SK-N-SH treated with all-trans-retinoic acid at 6 μM for 48 hours (cell line): ENCODE measurements around the gene BPIFA2.

Experiments
- ATAC-seq: fragments of 200-7000 bp; cut with Tn5 transposase; 3 replicates; pipeline ENCODE4 v1.9.1; 2020; ENCODE audit warnings: mild to moderate bottlenecking, moderate library complexity
- ARNTL ChIP-seq: fragments of 450-650 bp; formaldehyde crosslinking; IDR thresholded peaks from 2 replicates; pipeline ENCODE4 v1.5.0; 2020; ENCODE audit warnings: low read depth, mild to moderate bottlenecking, moderate library complexity, borderline replicate concordance
- BACH2 ChIP-seq: fragments of 250-450 bp; sonication (Bioruptor Pico); IDR thresholded peaks from 2 replicates; pipeline ENCODE4 v1.9.0; 2021; ENCODE audit warnings: mild to moderate bottlenecking, borderline replicate concordance
- CSDC2 ChIP-seq: fragments of 250-450 bp; sonication (Bioruptor Pico); IDR thresholded peaks from 2 replicates; pipeline ENCODE4 v1.5.0; 2020; ENCODE audit warnings: mild to moderate bottlenecking, moderate library complexity
- ESRRG ChIP-seq: fragments of 250-450 bp; sonication (Bioruptor Pico); IDR thresholded peaks from 2 replicates; pipeline ENCODE4 v1.6.1; 2021; ENCODE audit warnings: mild to moderate bottlenecking
- GLIS3 ChIP-seq: fragments of 250-450 bp; sonication (Bioruptor Pico); IDR thresholded peaks from 2 replicates; pipeline ENCODE4 v1.5.0; 2020; ENCODE audit warnings: mild to moderate bottlenecking, moderate library complexity
- OSR1 ChIP-seq: fragments of 250-450 bp; sonication (Bioruptor Pico); IDR thresholded peaks from 2 replicates; pipeline ENCODE4 v1.8.0; 2022; ENCODE audit warnings: moderate library complexity, mild to moderate bottlenecking, inconsistent platforms
- PPARA ChIP-seq: fragments of 250-450 bp; sonication (Bioruptor Pico); IDR thresholded peaks from 2 replicates; pipeline ENCODE4 v1.5.0; 2020; ENCODE audit warnings: mild to moderate bottlenecking, borderline replicate concordance
- RARB ChIP-seq: fragments of 250-450 bp; sonication (Bioruptor Pico); IDR thresholded peaks from 2 replicates; pipeline ENCODE4 v1.8.0; 2021; ENCODE audit warnings: mild to moderate bottlenecking, moderate library complexity
- SNAI2 ChIP-seq: fragments of 250-450 bp; sonication (Bioruptor Pico); IDR thresholded peaks from 2 replicates; pipeline ENCODE4 v1.5.0; 2020; ENCODE audit warnings: mild to moderate bottlenecking, moderate library complexity
- TCF4 ChIP-seq: fragments of 250-450 bp; sonication (Bioruptor Pico); IDR thresholded peaks from 2 replicates; pipeline ENCODE4 v1.8.0; 2021; ENCODE audit warnings: mild to moderate bottlenecking, moderate library complexity, borderline replicate concordance
- TSHZ2 ChIP-seq: fragments of 250-450 bp; sonication (Bioruptor Pico); IDR thresholded peaks from 2 replicates; pipeline ENCODE4 v1.5.0; 2020; ENCODE audit warnings: mild to moderate bottlenecking, moderate library complexity
- ZC3H10 ChIP-seq: fragments of 250-450 bp; sonication (Bioruptor Pico); IDR thresholded peaks from 2 replicates; pipeline ENCODE4 v1.5.1; 2021; ENCODE audit warnings: mild to moderate bottlenecking, moderate library complexity
- ZFP3 ChIP-seq: fragments of 250-450 bp; sonication (Bioruptor Pico); IDR thresholded peaks from 2 replicates; pipeline ENCODE4 v1.5.0; 2020; ENCODE audit warnings: mild to moderate bottlenecking, moderate library complexity
- ZNF70 ChIP-seq: fragments of 450-650 bp; formaldehyde crosslinking; IDR thresholded peaks from 2 replicates; pipeline ENCODE4 v1.5.0; 2020; ENCODE audit warnings: mild to moderate bottlenecking, moderate library complexity
- ZNF8 ChIP-seq: fragments of 450-650 bp; formaldehyde crosslinking; IDR thresholded peaks from 2 replicates; pipeline ENCODE4 v1.5.0; 2020; ENCODE audit warnings: mild to moderate bottlenecking, moderate library complexity
- TF ChIP-seq, protein P1 (sequence below): fragments of 250-450 bp; sonication (Bioruptor Pico); IDR thresholded peaks from 2 replicates; pipeline ENCODE4 v1.5.1; 2020; ENCODE audit warnings: low read depth, mild to moderate bottlenecking, moderate library complexity
- TF ChIP-seq, protein P2 (sequence below): fragments of 250-450 bp; sonication (Bioruptor Pico); IDR thresholded peaks from 2 replicates; pipeline ENCODE4 v1.8.0; 2021; ENCODE audit warnings: low read depth, mild to moderate bottlenecking, moderate library complexity, borderline replicate concordance
- TF ChIP-seq, protein P3 (sequence below): fragments of 250-450 bp; sonication (Bioruptor Pico); IDR thresholded peaks from 2 replicates; pipeline ENCODE4 v1.5.1; 2021; ENCODE audit warnings: mild to moderate bottlenecking, moderate library complexity

Gene BPIFA2

GRCh38 chr20:33187491-33187890, 19.5 kb downstream of the BPIFA2 start:
- TF ChIP-seq, protein P1, sequence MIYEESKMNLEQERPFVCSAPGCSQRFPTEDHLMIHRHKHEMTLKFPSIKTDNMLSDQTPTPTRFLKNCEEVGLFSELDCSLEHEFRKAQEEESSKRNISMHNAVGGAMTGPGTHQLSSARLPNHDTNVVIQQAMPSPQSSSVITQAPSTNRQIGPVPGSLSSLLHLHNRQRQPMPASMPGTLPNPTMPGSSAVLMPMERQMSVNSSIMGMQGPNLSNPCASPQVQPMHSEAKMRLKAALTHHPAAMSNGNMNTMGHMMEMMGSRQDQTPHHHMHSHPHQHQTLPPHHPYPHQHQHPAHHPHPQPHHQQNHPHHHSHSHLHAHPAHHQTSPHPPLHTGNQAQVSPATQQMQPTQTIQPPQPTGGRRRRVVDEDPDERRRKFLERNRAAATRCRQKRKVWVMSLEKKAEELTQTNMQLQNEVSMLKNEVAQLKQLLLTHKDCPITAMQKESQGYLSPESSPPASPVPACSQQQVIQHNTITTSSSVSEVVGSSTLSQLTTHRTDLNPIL (CRISPR knock-in tag): no peak
- no peak for ATAC-seq

DNA sequence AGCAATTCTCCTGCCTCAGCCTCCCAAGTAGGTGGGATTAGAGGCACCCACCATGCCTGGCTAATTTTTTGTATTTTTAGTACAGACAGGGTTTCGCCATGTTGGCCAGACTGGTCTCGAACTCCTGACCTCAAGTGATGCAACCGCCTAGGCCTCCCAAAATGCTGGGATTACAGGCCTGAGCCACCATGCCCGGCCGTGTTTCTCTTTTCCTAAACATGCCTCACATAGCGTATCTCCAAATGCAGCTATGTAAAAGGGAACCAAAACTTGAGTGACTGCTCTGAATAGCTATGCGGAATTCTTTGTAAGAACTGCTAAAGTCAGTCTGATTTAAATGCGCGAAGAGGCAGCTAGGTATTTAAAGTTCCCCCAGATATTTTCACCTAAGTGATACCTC, 20.5 kb downstream of the BPIFA2 start:
- TF ChIP-seq, protein P2, sequence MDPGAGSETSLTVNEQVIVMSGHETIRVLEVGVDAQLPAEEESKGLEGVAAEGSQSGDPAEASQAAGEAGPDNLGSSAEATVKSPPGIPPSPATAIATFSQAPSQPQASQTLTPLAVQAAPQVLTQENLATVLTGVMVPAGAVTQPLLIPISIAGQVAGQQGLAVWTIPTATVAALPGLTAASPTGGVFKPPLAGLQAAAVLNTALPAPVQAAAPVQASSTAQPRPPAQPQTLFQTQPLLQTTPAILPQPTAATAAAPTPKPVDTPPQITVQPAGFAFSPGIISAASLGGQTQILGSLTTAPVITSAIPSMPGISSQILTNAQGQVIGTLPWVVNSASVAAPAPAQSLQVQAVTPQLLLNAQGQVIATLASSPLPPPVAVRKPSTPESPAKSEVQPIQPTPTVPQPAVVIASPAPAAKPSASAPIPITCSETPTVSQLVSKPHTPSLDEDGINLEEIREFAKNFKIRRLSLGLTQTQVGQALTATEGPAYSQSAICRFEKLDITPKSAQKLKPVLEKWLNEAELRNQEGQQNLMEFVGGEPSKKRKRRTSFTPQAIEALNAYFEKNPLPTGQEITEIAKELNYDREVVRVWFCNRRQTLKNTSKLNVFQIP (CRISPR knock-in tag): no peak
- TF ChIP-seq ZC3H10 (CRISPR knock-in tag) (no peak), ESRRG (CRISPR knock-in tag) (no peak), ZFP3 (CRISPR knock-in tag) (no peak)
- TF ChIP-seq, all 23 proteins: peak for 0
- ATAC-seq: no peak

DNA sequence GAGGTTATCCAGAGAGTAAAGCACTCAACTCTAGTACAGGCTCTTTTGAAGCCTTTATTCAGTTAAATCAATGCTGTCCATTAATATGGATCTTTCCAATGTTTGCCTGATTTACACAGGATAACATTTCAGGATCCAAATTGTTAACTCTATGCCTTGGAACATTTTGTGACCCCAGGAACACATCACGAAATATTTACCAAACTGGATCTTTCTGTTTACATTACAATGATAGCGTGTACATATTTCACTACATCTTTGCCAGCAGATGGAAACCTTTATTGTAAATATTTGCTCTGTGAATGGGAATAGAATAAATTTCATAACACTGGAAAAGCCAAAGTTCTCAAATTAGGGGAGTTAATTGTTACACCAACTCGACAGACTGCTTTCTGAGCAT, 23.5 kb downstream of the BPIFA2 start:
- TF ChIP-seq, protein P3, sequence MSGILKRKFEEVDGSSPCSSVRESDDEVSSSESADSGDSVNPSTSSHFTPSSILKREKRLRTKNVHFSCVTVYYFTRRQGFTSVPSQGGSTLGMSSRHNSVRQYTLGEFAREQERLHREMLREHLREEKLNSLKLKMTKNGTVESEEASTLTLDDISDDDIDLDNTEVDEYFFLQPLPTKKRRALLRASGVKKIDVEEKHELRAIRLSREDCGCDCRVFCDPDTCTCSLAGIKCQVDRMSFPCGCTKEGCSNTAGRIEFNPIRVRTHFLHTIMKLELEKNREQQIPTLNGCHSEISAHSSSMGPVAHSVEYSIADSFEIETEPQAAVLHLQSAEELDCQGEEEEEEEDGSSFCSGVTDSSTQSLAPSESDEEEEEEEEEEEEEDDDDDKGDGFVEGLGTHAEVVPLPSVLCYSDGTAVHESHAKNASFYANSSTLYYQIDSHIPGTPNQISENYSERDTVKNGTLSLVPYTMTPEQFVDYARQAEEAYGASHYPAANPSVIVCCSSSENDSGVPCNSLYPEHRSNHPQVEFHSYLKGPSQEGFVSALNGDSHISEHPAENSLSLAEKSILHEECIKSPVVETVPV (CRISPR knock-in tag): no peak
- TF ChIP-seq OSR1 (CRISPR knock-in tag) (no peak), TSHZ2 (no peak), ZNF8 (CRISPR knock-in tag) (no peak), PPARA (CRISPR knock-in tag) (no peak), BACH2 (no peak), TCF4 (no peak)
- TF ChIP-seq, protein P2 (CRISPR knock-in tag): no peak
- TF ChIP-seq, all 23 proteins: peak for 0
- ATAC-seq: no peak

- TF ChIP-seq ZC3H10 (CRISPR knock-in tag) (no peak), PPARA (CRISPR knock-in tag) (no peak), GLIS3 (CRISPR knock-in tag) (no peak), BACH2 (no peak), TCF4 (no peak), ZNF70 (CRISPR knock-in tag) (no peak), SNAI2 (CRISPR knock-in tag) (no peak), ESRRG (CRISPR knock-in tag) (no peak), ZNF8 (CRISPR knock-in tag) (no peak), CSDC2 (CRISPR knock-in tag) (no peak), RARB (CRISPR knock-in tag) (no peak), ARNTL (no peak), TSHZ2 (no peak), OSR1 (CRISPR knock-in tag) (no peak)
- TF ChIP-seq, protein P3 (CRISPR knock-in tag): no peak
- ATAC-seq: no peak
Measured at GRCh38 chr20:33191955-33192354, 24.0 kb downstream of the BPIFA2 start.
